SU-DHL-6 (cell line): Measurements from ENCODE around the gene RGP1.

Source experiments
- H2AFZ ChIP-seq: fragments of 200-600 bp; sonication (generic); 2 replicates; pipeline ENCODE4 v1.6.1; 2014; ENCODE audit warnings: low read depth, mild to moderate bottlenecking, moderate library complexity, mixed read lengths, antibody characterized with exemption, low read length; ENCODE audit not compliant: severe bottlenecking
- H3F3A ChIP-seq: fragments of 200-600 bp; shearing (Covaris generic); 2 replicates; pipeline ENCODE4 v1.6.0; 2016; ENCODE audit warnings: antibody characterized with exemption, mild to moderate bottlenecking; ENCODE audit not compliant: insufficient read depth
- H3K27ac ChIP-seq: fragments of 200-600 bp; sonication (generic); 2 replicates; pipeline ENCODE4 v1.5.1; 2016; ENCODE audit warnings: low read depth, mild to moderate bottlenecking, low read length, moderate library complexity, mixed read lengths
- H3K27me3 ChIP-seq: fragments of 200-600 bp; sonication (generic), shearing (Covaris generic); 2 replicates; pipeline ENCODE4 v1.6.0; 2014; ENCODE audit warnings: mild to moderate bottlenecking, low read length
- H3K36me3 ChIP-seq: fragments of 200-600 bp; sonication (generic); 2 replicates; pipeline ENCODE4 v1.6.1; 2014; ENCODE audit warnings: mild to moderate bottlenecking, low read length, mixed read lengths
- H3K4me2 ChIP-seq: fragments of 300-600, 200-600 bp; shearing (Covaris generic), sonication (generic); 2 replicates; pipeline ENCODE4 v1.6.0; 2014; ENCODE audit warnings: low read length, low read depth, mild to moderate bottlenecking; ENCODE audit not compliant: poor library complexity, severe bottlenecking
- H3K4me3 ChIP-seq: fragments of 200-600 bp; sonication (generic); 2 replicates; pipeline ENCODE4 v1.5.1; 2014; ENCODE audit warnings: antibody characterized with exemption, low read length, mild to moderate bottlenecking, mixed read lengths; ENCODE audit not compliant: insufficient read depth, poor library complexity, severe bottlenecking
- H3K79me2 ChIP-seq: fragments of 200-600 bp; sonication (generic); 2 replicates; pipeline ENCODE4 v1.6.1; 2014; ENCODE audit warnings: mild to moderate bottlenecking, low read length, moderate library complexity; ENCODE audit not compliant: insufficient read depth
- H3K9ac ChIP-seq: fragments of 200-600 bp; sonication (generic); 2 replicates; pipeline ENCODE4 v1.7.0; 2014; ENCODE audit warnings: mild to moderate bottlenecking, low read length
- H3K9me2 ChIP-seq: fragments of 200-600 bp; sonication (generic); replicated peaks from 2 replicates; pipeline ENCODE4 v1.6.1; 2014; ENCODE audit warnings: low read length; ENCODE audit not compliant: insufficient read depth
- H3K9me3 ChIP-seq: fragments of 200-600 bp; sonication (generic); 2 replicates; pipeline ENCODE4 v1.6.1; 2014; ENCODE audit warnings: low read length, mixed read lengths; ENCODE audit not compliant: insufficient read depth
- H4K20me1 ChIP-seq: fragments of 200-600 bp; sonication (generic); 2 replicates; pipeline ENCODE4 v1.6.1; 2014; ENCODE audit warnings: low read depth, mild to moderate bottlenecking, antibody characterized with exemption, low read length, moderate library complexity, mixed read lengths
- EZH2phosphoT487 ChIP-seq: fragments of 200-600 bp; sonication (generic), shearing (Covaris generic); conservative IDR thresholded peaks from 2 replicates; pipeline ENCODE4 v1.6.1; 2018; ENCODE audit warnings: mild to moderate bottlenecking, antibody characterized with exemption, low read length, moderate library complexity, mixed read lengths
- TF ChIP-seq, protein P1 (sequence below): fragments of 200-600 bp; sonication (generic); IDR thresholded peaks from one replicate; pipeline ENCODE4 v1.5.1; 2017; ENCODE audit warnings: antibody characterized with exemption, mild to moderate bottlenecking, low read length, moderate library complexity; ENCODE audit not compliant: insufficient read depth, poor library complexity, severe bottlenecking

Gene RGP1

DNA sequence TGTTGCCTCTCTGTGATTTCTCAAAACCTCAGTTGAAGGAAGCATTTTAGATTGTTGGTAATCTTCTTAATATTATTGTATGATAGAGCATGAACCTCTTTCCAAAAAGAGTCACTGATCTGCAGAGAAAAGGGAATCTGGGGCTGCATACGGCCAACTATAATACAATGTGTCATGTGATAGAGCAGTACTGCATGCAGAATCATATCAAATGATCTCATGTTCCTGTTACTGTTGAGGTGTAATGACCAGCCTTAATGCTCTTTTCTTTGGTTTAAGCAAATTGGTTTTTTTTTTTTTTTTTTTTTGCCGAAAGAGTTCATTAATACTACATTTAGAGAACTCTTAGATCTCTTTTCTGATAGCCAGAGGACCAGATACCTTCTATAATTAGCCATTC lies 17.9 kb downstream of the RGP1 start:
- Histone ChIP-seq H3K9ac (no peak overlapping the region), H3K27ac (no peak overlapping the region), H3K9me2 (no peaks in the 10 kb centered on the region), H3K79me2 (no peaks in the 10 kb centered on the region), H3K4me3 (no peak overlapping the region), H3F3A (peaks cover 5% of the 10 kb centered on the region; the same call in 1 of the 2 replicates), H2AFZ (no peak overlapping the region), H3K9me3 (no peaks in the 10 kb centered on the region), H3K36me3 (no peaks in the 10 kb centered on the region), H3K27me3 (no peaks in the 10 kb centered on the region), H4K20me1 (no peaks in the 10 kb centered on the region), H3K4me2 (no peak overlapping the region)
- TF ChIP-seq, protein P1, sequence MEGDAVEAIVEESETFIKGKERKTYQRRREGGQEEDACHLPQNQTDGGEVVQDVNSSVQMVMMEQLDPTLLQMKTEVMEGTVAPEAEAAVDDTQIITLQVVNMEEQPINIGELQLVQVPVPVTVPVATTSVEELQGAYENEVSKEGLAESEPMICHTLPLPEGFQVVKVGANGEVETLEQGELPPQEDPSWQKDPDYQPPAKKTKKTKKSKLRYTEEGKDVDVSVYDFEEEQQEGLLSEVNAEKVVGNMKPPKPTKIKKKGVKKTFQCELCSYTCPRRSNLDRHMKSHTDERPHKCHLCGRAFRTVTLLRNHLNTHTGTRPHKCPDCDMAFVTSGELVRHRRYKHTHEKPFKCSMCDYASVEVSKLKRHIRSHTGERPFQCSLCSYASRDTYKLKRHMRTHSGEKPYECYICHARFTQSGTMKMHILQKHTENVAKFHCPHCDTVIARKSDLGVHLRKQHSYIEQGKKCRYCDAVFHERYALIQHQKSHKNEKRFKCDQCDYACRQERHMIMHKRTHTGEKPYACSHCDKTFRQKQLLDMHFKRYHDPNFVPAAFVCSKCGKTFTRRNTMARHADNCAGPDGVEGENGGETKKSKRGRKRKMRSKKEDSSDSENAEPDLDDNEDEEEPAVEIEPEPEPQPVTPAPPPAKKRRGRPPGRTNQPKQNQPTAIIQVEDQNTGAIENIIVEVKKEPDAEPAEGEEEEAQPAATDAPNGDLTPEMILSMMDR = no peak

DNA sequence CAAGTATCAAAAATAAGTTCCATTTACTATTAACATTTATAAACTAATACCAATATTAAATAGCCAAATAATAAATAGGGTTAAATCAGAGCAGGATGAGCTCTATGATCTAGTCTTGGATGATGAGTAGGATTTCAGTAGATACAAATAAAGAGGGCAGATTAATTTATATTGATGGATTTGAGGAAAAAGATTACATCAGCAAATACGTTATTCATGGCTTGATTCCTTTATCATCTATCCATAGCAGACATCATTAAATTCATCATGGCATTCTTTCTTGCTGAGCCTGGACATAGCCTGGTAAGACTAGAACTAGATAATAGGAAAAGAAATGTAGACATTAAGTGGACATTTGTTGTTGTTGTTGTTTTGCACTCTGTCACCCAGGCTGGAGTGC lies 18.4 kb downstream of the RGP1 start:
- H3K36me3 ChIP-seq = no peaks in the 10 kb centered on the region
- no peak overlapping the region for H3K9ac ChIP-seq
- H2AFZ ChIP-seq = no peak overlapping the region
- H3K27ac ChIP-seq = no peak overlapping the region
- H3K79me2 ChIP-seq = no peaks in the 10 kb centered on the region
- TF ChIP-seq EZH2phosphoT487 = no peak
- TF ChIP-seq, protein P1 = no peak
- peaks cover 5% of the 10 kb centered on the region; the same call in 1 of the 2 replicates for H3F3A ChIP-seq
- no peaks in the 10 kb centered on the region for H4K20me1 ChIP-seq
- no peaks in the 10 kb centered on the region for H3K9me2 ChIP-seq
- no peaks in the 10 kb centered on the region for H3K27me3 ChIP-seq
- H3K9me3 ChIP-seq = no peaks in the 10 kb centered on the region
- no peak overlapping the region for H3K4me2 ChIP-seq
- no peak overlapping the region for H3K4me3 ChIP-seq

DNA sequence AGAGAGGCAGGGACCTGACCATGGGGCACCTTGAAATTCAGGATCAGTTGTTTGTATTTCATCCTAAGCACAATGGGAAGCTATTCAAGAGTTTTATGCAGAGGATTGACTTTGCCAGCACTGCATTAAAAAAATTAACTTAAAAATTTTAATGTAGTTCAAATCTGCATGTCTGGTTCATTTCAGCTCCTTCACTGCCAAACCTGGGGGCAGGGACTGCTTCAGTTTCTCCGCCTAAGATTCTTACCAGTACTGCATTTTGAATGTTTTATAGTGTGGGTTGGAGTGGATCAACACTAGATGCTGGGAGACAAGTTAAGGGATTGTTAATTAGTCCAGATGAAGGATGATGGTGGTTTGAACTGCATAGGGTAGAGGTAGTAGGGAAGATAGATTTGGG lies 20.7 kb downstream of the RGP1 start:
- Histone ChIP-seq H3K4me2 (no peak overlapping the region), H2AFZ (no peak overlapping the region), H3K27me3 (no peaks in the 10 kb centered on the region), H3K4me3 (no peak overlapping the region), H3K79me2 (no peaks in the 10 kb centered on the region), H4K20me1 (no peaks in the 10 kb centered on the region), H3K36me3 (no peaks in the 10 kb centered on the region), H3F3A (peaks cover 5% of the 10 kb centered on the region; the same call in 1 of the 2 replicates), H3K9ac (no peak overlapping the region), H3K9me2 (no peaks in the 10 kb centered on the region), H3K27ac (no peak overlapping the region), H3K9me3 (no peaks in the 10 kb centered on the region)
- TF ChIP-seq, protein P1 = no peak
- TF ChIP-seq EZH2phosphoT487 = no peak

DNA sequence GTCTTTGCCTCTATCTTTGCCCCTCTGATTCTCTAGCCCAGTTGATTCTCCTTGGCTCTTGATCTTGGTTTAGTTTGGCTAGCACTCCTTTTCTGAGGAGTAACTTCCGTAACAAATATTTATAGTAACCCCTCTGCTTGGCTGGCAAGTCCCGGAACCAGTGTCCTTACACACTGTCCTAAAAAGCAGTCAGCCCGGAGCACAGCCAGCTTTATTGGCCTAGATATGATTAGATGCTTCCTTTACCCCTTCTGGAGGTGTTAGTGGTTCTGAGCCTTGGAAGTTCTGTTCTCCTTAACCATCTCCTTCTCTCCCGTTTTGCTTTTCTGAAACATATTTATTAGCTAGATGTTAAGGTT lies 22.0 kb downstream of the RGP1 start:
- no peak overlapping the region for H3K4me2 ChIP-seq

More for the DNA sequence above, 22.0 kb downstream of the RGP1 start:
- Histone ChIP-seq H4K20me1 (no peaks in the 10 kb centered on the region), H3F3A (peaks cover 5% of the 10 kb centered on the region; the same call in 1 of the 2 replicates), H2AFZ (no peak overlapping the region), H3K4me3 (no peak overlapping the region), H3K79me2 (no peaks in the 10 kb centered on the region), H3K9ac (no peak overlapping the region), H3K27me3 (no peaks in the 10 kb centered on the region), H3K36me3 (no peaks in the 10 kb centered on the region), H3K9me2 (no peaks in the 10 kb centered on the region), H3K9me3 (no peaks in the 10 kb centered on the region), H3K27ac (no peak overlapping the region)
- TF ChIP-seq EZH2phosphoT487 = no peak
- TF ChIP-seq, protein P1 = no peak
